ENCODE measurements around the gene FAM222B. TPM values are rescaled to one million over a fixed set of nuclear protein-coding genes. Genes with fewer than 3 reads are reported as not detected.

Gene FAM222B
- total and polyA plus RNA-seq, 9 of the 15 experiments (the other 6 are each of a cell fraction or from before 2014, with no cell fraction given) = 4.0 to 34.6 (median 7.5) TPM

DNA sequence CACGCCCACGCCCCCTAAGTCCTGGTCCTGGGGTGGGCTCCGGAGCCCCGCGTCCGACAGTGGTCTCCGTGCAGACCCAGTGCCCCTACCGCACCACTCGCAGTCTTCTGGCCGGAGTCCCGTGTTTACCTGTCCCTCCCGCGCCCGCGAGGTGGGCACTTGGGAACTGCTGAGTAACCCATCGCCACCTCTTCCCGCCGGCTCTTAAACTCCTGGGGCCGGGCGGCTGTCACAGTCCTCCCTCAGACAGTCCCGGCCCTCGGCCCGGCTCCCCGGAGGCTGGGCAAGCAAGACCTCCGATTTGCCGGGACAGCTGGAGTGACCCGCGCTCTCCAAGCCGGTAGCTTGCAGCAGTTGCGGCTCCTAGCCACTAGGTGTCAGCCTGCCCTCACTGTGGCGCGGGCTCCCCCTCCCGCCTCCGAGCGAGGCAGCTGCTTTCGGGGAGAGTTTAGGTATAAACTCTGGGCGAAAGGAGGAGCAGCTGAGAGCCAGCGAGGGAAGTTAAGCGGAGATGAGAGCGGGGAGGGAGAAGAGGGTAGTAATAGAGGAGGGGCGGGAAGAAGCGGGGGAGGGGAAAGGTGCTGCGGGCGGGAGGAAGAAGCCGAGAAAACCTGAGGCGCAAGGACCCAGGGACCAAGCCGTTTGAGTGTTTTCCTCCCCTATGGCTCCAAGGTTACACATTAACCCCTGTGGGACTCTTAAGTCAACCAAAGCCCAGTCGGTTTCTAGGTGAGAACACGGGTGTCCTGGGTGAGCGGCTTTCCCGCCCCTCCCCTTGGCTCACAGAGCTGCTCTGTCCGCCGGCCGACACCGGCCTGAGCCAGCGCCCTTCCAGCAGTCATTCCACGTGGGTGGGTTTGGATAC is 115.7 kb downstream of the FAM222B start (continued):
- TF ChIP-seq, protein P1, sequence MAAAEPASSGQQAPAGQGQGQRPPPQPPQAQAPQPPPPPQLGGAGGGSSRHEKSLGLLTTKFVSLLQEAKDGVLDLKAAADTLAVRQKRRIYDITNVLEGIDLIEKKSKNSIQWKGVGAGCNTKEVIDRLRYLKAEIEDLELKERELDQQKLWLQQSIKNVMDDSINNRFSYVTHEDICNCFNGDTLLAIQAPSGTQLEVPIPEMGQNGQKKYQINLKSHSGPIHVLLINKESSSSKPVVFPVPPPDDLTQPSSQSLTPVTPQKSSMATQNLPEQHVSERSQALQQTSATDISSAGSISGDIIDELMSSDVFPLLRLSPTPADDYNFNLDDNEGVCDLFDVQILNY (CRISPR knock-in tag; IDR thresholded peaks at IDR 0.05) = peak; percentile 87; the same call in 1 of the 2 replicates
- TF ChIP-seq NCOA2 (IDR thresholded peaks at IDR 0.05; ENCODE audit: partially characterized antibody in 2 of 2) (no peak), ZBED1 (IDR thresholded peaks at IDR 0.05) (peak; percentile 52), ZKSCAN1 (IDR thresholded peaks at IDR 0.05; ENCODE audit: low read depth, low read length) (peak; percentile 45; the same call in 1 of the 2 replicates), SMARCA4 (IDR thresholded peaks at IDR 0.05) (peak; percentile 36; the same call in 1 of the 2 replicates), TCF7L2 (IDR thresholded peaks at IDR 0.05; ENCODE audit: low read depth, low read length) (no peak), SREBF1 (IDR thresholded peaks at IDR 0.05; ENCODE audit: borderline replicate concordance, low read depth, low read length) (peak; percentile 57; the same call in 1 of the 2 replicates), ZNF384 (IDR thresholded peaks at IDR 0.05; ENCODE audit: low read depth, low read length) (peak; percentile 55; the same call in 1 of the 2 replicates), PHB (CRISPR knock-in tag; IDR thresholded peaks at IDR 0.05) (no peak), SMAD1 (IDR thresholded peaks at IDR 0.05; ENCODE audit: low read depth, low read length, partially characterized antibody) (peak; percentile 66), MXI1 (IDR thresholded peaks at IDR 0.05; ENCODE audit: low read depth, low read length) (peak; percentile 68), PHF20 (IDR thresholded peaks at IDR 0.05; ENCODE audit: partially characterized antibody) (no peak), XRCC4 (IDR thresholded peaks at IDR 0.05; ENCODE audit: extremely low read depth, insufficient read depth, insufficient read length) (no peak), KAT7 (CRISPR knock-in tag; IDR thresholded peaks at IDR 0.05; ENCODE audit: borderline replicate concordance) (peak; percentile 88; the same call in 1 of the 2 replicates), ZNF282 (CRISPR knock-in tag; IDR thresholded peaks at IDR 0.05) (0 out of 2 replicates have a peak, but pooled peaks have one; percentile 7), CTBP1 (IDR thresholded peaks at IDR 0.05; ENCODE audit: borderline replicate concordance) (peak; percentile 86; the same call in 1 of the 2 replicates)
- TF ChIP-seq, protein P2, sequence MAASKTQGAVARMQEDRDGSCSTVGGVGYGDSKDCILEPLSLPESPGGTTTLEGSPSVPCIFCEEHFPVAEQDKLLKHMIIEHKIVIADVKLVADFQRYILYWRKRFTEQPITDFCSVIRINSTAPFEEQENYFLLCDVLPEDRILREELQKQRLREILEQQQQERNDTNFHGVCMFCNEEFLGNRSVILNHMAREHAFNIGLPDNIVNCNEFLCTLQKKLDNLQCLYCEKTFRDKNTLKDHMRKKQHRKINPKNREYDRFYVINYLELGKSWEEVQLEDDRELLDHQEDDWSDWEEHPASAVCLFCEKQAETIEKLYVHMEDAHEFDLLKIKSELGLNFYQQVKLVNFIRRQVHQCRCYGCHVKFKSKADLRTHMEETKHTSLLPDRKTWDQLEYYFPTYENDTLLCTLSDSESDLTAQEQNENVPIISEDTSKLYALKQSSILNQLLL (CRISPR knock-in tag; IDR thresholded peaks at IDR 0.05; ENCODE audit: borderline replicate concordance) = no peak
- TF ChIP-seq, protein P3, sequence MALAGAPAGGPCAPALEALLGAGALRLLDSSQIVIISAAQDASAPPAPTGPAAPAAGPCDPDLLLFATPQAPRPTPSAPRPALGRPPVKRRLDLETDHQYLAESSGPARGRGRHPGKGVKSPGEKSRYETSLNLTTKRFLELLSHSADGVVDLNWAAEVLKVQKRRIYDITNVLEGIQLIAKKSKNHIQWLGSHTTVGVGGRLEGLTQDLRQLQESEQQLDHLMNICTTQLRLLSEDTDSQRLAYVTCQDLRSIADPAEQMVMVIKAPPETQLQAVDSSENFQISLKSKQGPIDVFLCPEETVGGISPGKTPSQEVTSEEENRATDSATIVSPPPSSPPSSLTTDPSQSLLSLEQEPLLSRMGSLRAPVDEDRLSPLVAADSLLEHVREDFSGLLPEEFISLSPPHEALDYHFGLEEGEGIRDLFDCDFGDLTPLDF (CRISPR knock-in tag; IDR thresholded peaks at IDR 0.05) = peak; percentile 94
- TF ChIP-seq, protein P4, sequence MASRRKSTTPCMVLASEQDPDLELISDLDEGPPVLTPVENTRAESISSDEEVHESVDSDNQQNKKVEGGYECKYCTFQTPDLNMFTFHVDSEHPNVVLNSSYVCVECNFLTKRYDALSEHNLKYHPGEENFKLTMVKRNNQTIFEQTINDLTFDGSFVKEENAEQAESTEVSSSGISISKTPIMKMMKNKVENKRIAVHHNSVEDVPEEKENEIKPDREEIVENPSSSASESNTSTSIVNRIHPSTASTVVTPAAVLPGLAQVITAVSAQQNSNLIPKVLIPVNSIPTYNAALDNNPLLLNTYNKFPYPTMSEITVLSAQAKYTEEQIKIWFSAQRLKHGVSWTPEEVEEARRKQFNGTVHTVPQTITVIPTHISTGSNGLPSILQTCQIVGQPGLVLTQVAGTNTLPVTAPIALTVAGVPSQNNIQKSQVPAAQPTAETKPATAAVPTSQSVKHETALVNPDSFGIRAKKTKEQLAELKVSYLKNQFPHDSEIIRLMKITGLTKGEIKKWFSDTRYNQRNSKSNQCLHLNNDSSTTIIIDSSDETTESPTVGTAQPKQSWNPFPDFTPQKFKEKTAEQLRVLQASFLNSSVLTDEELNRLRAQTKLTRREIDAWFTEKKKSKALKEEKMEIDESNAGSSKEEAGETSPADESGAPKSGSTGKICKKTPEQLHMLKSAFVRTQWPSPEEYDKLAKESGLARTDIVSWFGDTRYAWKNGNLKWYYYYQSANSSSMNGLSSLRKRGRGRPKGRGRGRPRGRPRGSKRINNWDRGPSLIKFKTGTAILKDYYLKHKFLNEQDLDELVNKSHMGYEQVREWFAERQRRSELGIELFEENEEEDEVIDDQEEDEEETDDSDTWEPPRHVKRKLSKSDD (conservative IDR thresholded peaks at IDR 0.05; ENCODE audit: low read length) = 0 out of 2 replicates have a peak, but pooled peaks have one; percentile 37
- TF ChIP-seq, protein P5, sequence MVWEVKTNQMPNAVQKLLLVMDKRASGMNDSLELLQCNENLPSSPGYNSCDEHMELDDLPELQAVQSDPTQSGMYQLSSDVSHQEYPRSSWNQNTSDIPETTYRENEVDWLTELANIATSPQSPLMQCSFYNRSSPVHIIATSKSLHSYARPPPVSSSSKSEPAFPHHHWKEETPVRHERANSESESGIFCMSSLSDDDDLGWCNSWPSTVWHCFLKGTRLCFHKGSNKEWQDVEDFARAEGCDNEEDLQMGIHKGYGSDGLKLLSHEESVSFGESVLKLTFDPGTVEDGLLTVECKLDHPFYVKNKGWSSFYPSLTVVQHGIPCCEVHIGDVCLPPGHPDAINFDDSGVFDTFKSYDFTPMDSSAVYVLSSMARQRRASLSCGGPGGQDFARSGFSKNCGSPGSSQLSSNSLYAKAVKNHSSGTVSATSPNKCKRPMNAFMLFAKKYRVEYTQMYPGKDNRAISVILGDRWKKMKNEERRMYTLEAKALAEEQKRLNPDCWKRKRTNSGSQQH (CRISPR knock-in tag; IDR thresholded peaks at IDR 0.05) = 0 out of 2 replicates have a peak, but pooled peaks have one; percentile 30

All from K562 (cell line).